ENCODE results near the gene SGPP1. TPM values are rescaled to one million over a fixed set of nuclear protein-coding genes. Genes with fewer than 3 reads are reported as not detected.
"Not testable (repeated sequence)": the region's sequence is repeated elsewhere in the genome, so short reads cannot be mapped to it uniquely, and the experiment has no call there.

Gene SGPP1
- total RNA-seq, 1 donor from 2014 or later: 18.9 TPM

GRCh38 chr14:63641473-63642228 is 86.2 kb downstream of the SGPP1 start, which contains the start of gene WDR89:
Gene WDR89 (minus strand): TSS chr14:63641871. CDS start chr14:63599942, 41,929 bp downstream.
- TF ChIP-seq CTCF (conservative IDR thresholded peaks at IDR 0.05; ENCODE audit: low read depth, low read length): peak; percentile 74
- peak within 1 kb of the TSS; percentile 60 for H3K4me3 ChIP-seq (ENCODE audit: low read depth, low read length)
- peak; percentile 96 for DNase-seq (ENCODE audit: low read depth)

- no peak overlapping the region for H3K4me3 ChIP-seq (ENCODE audit: low read depth, low read length)
- no peak for DNase-seq (ENCODE audit: low read depth)
- TF ChIP-seq CTCF (conservative IDR thresholded peaks at IDR 0.05; ENCODE audit: low read depth, low read length): no peak
Measured at GRCh38 chr14:63638493-63638892, 89.4 kb downstream of the SGPP1 start.

GRCh38 chr14:63636094-63636635 is 91.7 kb downstream of the SGPP1 start:
- not testable (repeated sequence) for DNase-seq (ENCODE audit: low read depth); H3K4me3 ChIP-seq (ENCODE audit: low read depth, low read length)

Other genes starting within 250 kb of the SGPP1 start
- gene PPP2R5E, start 184.7 kb downstream of the SGPP1 start, total RNA-seq: 13.3 and 18.2 TPM in 2 replicates
- gene WDR89, start 86.2 kb downstream of the SGPP1 start, total RNA-seq: 7.7 and 8.9 TPM in 2 replicates
- 22.2 and 44.2 TPM in 2 replicates for gene SYNE2, start 124.9 kb upstream of the SGPP1 start, total RNA-seq